H1 (cell line): Measurements from ENCODE around the gene KCTD11. TPM values are rescaled to one million over a fixed set of nuclear protein-coding genes. Genes with fewer than 3 reads are reported as not detected.

Experiments
- TEAD4 ChIP-seq: IDR thresholded peaks from 2 replicates; pipeline ENCODE4 v1.6.1; 2012; ENCODE audit warnings: low read depth, low read length, inconsistent platforms, mixed read lengths
- YY1 ChIP-seq: IDR thresholded peaks from 2 replicates; pipeline ENCODE4 v1.6.1; 2011; ENCODE audit warnings: low read depth, mild to moderate bottlenecking, low read length
- polyA plus RNA-seq, 7 experiments: library from polyadenylated mRNA; depleted of rRNA in 3 of 7; stranded (reverse) in 5 of 7; unstranded in 2 of 7; fragments of >200 nt in 5 of 7; fragments of 200-250 nt in 2 of 7; gene quantifications; 1 replicate in 5 of 7; 2 replicates in 1 of 7; 4 replicates in 1 of 7; pipeline versions ENCODE4 v1.2.1 to v1.2.3, GENCODE V29; 2011 to 2013; ENCODE audit warnings: missing spikeins in 2 of 7, mixed read lengths in 2 of 7
- total RNA-seq: library from RNA; stranded (reverse); fragmentation: NEBNext Ultra II Directional; extraction: Animal tissue kit (Norgen Biotek cat#: 25700); gene quantifications from 2 replicates; pipeline ENCODE4 v1.2.1, GENCODE V29; 2021
- TF ChIP-seq, protein P1 (sequence below): fragments of 300-600 bp; sonication (generic); IDR thresholded peaks from 2 replicates; pipeline ENCODE4 v1.7.1; 2012; ENCODE audit warnings: low read length, moderate library complexity, mild to moderate bottlenecking, inconsistent platforms; ENCODE audit not compliant: insufficient replicate concordance

Gene KCTD11
- total and polyA plus RNA-seq, 2 of the 8 experiments (the other 6 are each of a cell fraction or from before 2014, with no cell fraction given) = 8.6 to 9.2 TPM

DNA sequence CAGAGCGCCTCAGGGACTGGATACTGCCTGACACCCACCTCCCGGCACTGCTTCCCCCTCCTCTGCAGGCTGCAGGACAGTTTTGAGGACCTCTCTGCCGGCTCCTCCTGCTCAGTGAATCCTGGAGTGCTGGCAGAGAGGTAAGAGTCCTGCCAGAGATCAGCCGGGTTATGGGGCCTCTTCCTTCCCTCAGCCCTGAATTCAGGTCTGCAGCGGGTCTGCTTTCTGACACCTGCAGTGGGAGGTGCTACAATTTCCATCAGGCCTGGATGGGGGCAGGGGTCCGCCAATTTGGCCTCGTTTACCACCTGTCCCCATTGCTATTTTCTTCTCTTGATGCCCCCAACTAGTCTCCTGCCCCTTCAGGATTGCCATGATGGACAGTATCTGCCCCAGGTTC lies 19.9 kb upstream of the KCTD11 start (continued):
- TF ChIP-seq, protein P1, sequence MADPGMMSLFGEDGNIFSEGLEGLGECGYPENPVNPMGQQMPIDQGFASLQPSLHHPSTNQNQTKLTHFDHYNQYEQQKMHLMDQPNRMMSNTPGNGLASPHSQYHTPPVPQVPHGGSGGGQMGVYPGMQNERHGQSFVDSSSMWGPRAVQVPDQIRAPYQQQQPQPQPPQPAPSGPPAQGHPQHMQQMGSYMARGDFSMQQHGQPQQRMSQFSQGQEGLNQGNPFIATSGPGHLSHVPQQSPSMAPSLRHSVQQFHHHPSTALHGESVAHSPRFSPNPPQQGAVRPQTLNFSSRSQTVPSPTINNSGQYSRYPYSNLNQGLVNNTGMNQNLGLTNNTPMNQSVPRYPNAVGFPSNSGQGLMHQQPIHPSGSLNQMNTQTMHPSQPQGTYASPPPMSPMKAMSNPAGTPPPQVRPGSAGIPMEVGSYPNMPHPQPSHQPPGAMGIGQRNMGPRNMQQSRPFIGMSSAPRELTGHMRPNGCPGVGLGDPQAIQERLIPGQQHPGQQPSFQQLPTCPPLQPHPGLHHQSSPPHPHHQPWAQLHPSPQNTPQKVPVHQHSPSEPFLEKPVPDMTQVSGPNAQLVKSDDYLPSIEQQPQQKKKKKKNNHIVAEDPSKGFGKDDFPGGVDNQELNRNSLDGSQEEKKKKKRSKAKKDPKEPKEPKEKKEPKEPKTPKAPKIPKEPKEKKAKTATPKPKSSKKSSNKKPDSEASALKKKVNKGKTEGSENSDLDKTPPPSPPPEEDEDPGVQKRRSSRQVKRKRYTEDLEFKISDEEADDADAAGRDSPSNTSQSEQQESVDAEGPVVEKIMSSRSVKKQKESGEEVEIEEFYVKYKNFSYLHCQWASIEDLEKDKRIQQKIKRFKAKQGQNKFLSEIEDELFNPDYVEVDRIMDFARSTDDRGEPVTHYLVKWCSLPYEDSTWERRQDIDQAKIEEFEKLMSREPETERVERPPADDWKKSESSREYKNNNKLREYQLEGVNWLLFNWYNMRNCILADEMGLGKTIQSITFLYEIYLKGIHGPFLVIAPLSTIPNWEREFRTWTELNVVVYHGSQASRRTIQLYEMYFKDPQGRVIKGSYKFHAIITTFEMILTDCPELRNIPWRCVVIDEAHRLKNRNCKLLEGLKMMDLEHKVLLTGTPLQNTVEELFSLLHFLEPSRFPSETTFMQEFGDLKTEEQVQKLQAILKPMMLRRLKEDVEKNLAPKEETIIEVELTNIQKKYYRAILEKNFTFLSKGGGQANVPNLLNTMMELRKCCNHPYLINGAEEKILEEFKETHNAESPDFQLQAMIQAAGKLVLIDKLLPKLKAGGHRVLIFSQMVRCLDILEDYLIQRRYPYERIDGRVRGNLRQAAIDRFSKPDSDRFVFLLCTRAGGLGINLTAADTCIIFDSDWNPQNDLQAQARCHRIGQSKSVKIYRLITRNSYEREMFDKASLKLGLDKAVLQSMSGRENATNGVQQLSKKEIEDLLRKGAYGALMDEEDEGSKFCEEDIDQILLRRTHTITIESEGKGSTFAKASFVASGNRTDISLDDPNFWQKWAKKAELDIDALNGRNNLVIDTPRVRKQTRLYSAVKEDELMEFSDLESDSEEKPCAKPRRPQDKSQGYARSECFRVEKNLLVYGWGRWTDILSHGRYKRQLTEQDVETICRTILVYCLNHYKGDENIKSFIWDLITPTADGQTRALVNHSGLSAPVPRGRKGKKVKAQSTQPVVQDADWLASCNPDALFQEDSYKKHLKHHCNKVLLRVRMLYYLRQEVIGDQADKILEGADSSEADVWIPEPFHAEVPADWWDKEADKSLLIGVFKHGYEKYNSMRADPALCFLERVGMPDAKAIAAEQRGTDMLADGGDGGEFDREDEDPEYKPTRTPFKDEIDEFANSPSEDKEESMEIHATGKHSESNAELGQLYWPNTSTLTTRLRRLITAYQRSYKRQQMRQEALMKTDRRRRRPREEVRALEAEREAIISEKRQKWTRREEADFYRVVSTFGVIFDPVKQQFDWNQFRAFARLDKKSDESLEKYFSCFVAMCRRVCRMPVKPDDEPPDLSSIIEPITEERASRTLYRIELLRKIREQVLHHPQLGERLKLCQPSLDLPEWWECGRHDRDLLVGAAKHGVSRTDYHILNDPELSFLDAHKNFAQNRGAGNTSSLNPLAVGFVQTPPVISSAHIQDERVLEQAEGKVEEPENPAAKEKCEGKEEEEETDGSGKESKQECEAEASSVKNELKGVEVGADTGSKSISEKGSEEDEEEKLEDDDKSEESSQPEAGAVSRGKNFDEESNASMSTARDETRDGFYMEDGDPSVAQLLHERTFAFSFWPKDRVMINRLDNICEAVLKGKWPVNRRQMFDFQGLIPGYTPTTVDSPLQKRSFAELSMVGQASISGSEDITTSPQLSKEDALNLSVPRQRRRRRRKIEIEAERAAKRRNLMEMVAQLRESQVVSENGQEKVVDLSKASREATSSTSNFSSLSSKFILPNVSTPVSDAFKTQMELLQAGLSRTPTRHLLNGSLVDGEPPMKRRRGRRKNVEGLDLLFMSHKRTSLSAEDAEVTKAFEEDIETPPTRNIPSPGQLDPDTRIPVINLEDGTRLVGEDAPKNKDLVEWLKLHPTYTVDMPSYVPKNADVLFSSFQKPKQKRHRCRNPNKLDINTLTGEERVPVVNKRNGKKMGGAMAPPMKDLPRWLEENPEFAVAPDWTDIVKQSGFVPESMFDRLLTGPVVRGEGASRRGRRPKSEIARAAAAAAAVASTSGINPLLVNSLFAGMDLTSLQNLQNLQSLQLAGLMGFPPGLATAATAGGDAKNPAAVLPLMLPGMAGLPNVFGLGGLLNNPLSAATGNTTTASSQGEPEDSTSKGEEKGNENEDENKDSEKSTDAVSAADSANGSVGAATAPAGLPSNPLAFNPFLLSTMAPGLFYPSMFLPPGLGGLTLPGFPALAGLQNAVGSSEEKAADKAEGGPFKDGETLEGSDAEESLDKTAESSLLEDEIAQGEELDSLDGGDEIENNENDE = no peak
- TF ChIP-seq YY1 = no peak
- TF ChIP-seq TEAD4 = no peak
